HEK293T (cell line): Measurements from ENCODE around the gene SHISA9.

Experiments
- CTCF ChIA-PET: fragments of 350-600 bp; formaldehyde crosslinking; extraction: SDS; loops from one replicate; lab custom pipeline; 2021; ENCODE audit warnings: antibody characterized with exemption, inconsistent platforms; lab: Yijun Ruan, JAX
- POLR2A ChIA-PET: fragments of 350-600 bp; formaldehyde crosslinking; extraction: SDS; loops from one replicate; lab custom pipeline; 2020; ENCODE audit warnings: antibody characterized with exemption, inconsistent platforms; lab: Yijun Ruan, JAX
- DNase-seq: peaks from one replicate; pipeline ENCODE4 v3.0.0; 2012; ENCODE audit warnings: mixed read lengths; ENCODE audit errors: extremely low spot score
- ARNT ChIP-seq: fragments of 450-650 bp; IDR thresholded peaks from 2 replicates; pipeline ENCODE4 v1.6.1; 2017; ENCODE audit warnings: mild to moderate bottlenecking
- BHLHE40 ChIP-seq: fragments of 450-650 bp; IDR thresholded peaks from 2 replicates; pipeline ENCODE4 v1.6.1; 2016; ENCODE audit warnings: mild to moderate bottlenecking, moderate library complexity, borderline replicate concordance
- CTBP1 ChIP-seq: fragments of 450-650 bp; IDR thresholded peaks from 2 replicates; pipeline ENCODE4 v1.6.1; 2016; ENCODE audit warnings: borderline replicate concordance
- ELF4 ChIP-seq: fragments of 450-650 bp; IDR thresholded peaks from 2 replicates; pipeline ENCODE4 v1.6.1; 2017; ENCODE audit warnings: antibody characterized with exemption
- FOXA1 ChIP-seq: fragments of 450-650 bp; IDR thresholded peaks from 2 replicates; pipeline ENCODE4 v1.6.1; 2016; ENCODE audit warnings: mild to moderate bottlenecking
- FOXK2 ChIP-seq: fragments of 450-650 bp; IDR thresholded peaks from 2 replicates; pipeline ENCODE4 v1.6.1; 2016; ENCODE audit warnings: mild to moderate bottlenecking
- FOXM1 ChIP-seq: fragments of 450-650 bp; IDR thresholded peaks from 2 replicates; pipeline ENCODE4 v1.6.1; 2017; ENCODE audit warnings: mild to moderate bottlenecking, borderline replicate concordance
- HDGF ChIP-seq: fragments of 450-650 bp; IDR thresholded peaks from 2 replicates; pipeline ENCODE4 v1.6.1; 2017; ENCODE audit warnings: antibody characterized with exemption, borderline replicate concordance
- L3MBTL2 ChIP-seq: fragments of 450-650 bp; conservative IDR thresholded peaks from 2 replicates; pipeline ENCODE4 v1.6.1; 2016; ENCODE audit warnings: mild to moderate bottlenecking
- LEF1 ChIP-seq: fragments of 450-650 bp; IDR thresholded peaks from 2 replicates; pipeline ENCODE4 v1.6.1; 2017; ENCODE audit warnings: mild to moderate bottlenecking, borderline replicate concordance
- NFRKB ChIP-seq: fragments of 450-650 bp; IDR thresholded peaks from 2 replicates; pipeline ENCODE4 v1.6.1; 2016; ENCODE audit warnings: mild to moderate bottlenecking, moderate library complexity
- PKNOX1 ChIP-seq: fragments of 450-650 bp; IDR thresholded peaks from 2 replicates; pipeline ENCODE4 v1.6.1; 2016
- SP1 ChIP-seq: fragments of 450-650 bp; IDR thresholded peaks from 2 replicates; pipeline ENCODE4 v1.6.1; 2017
- SUZ12 ChIP-seq: fragments of 450-650 bp; IDR thresholded peaks from 2 replicates; pipeline ENCODE4 v1.6.1; 2016; ENCODE audit warnings: mild to moderate bottlenecking
- TARDBP ChIP-seq: fragments of 450-650 bp; IDR thresholded peaks from 2 replicates; pipeline ENCODE4 v1.6.1; 2016
- ZNF384 ChIP-seq: fragments of 450-650 bp; IDR thresholded peaks from 2 replicates; pipeline ENCODE4 v1.6.1; 2016

The SHISA9 gene

GRCh38 chr16:13194766-13195165 lies 293.4 kb downstream of the SHISA9 start:
- ChIA-PET CTCF (no interaction called here), POLR2A (no interaction called here)
- DNase-seq, result no peak
- TF ChIP-seq TARDBP, result no peak
- TF ChIP-seq FOXM1, result no peak
- no peak for TF ChIP-seq CTBP1
- no peak for TF ChIP-seq HDGF
- TF ChIP-seq FOXA1, result no peak
- TF ChIP-seq SP1, result no peak
- no peak for TF ChIP-seq L3MBTL2
- no peak for TF ChIP-seq ELF4
- TF ChIP-seq PKNOX1, result no peak

- POLR2A ChIA-PET, result no interaction called here
- CTCF ChIA-PET, result no interaction called here
These were observed 302.3 kb downstream of the SHISA9 start for GRCh38 chr16:13203725-13204124.

DNA sequence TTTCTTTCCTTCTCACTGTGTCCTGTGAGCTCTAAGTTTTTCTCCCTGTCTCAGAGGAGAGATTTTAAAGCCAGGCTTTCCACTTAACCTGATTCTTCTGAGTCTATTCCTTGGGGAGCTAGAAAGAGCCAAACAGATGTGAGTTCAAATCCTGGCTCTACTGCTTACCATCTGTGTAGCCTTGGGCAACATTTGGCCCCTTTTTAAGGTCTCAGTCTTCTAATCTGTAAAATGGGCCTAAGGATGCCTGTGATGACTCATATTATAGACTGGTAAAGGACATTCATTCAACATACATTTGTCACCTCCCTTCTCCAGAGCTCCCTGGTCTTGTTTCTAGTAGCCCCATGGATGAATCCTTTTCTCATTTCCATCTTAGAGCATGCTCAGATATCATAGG lies 304.0 kb downstream of the SHISA9 start:
- TF ChIP-seq HDGF, result no peak
- TF ChIP-seq ZNF384, result no peak
- no peak for TF ChIP-seq SUZ12
- TF ChIP-seq SP1, result no peak
- TF ChIP-seq FOXM1, result no peak
- no peak for TF ChIP-seq L3MBTL2
- TF ChIP-seq LEF1, result no peak
- ChIA-PET POLR2A (no interaction called here), CTCF (no interaction called here)
- no peak for DNase-seq

More at GRCh38 chr16:13203725-13204124, 302.3 kb downstream of the SHISA9 start:
- DNase-seq, result no peak
- TF ChIP-seq FOXM1 (no peak), ARNT (no peak)

DNA sequence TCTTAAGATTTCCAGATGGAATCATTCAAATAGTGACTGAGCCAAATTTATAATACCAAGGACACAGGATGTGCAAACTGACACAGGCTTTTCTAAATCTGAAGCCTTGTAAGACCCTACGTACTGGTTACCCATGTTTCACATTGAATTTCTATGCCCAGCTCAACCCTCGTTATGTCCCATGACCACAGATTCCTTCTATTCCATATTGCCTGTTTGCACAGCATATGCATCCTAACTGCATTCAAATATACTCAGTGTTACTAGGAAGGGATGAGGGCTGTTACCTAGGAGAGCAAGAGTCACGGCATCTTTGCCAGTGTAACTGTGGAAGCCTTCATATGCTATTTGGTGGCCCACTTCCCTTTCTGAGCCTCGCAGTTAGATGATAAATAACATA lies 305.2 kb downstream of the SHISA9 start:
- ChIA-PET CTCF (no interaction called here), POLR2A (no interaction called here)
- TF ChIP-seq HDGF (no peak), ELF4 (no peak), TARDBP (no peak), ARNT (no peak), SP1 (no peak), ZNF384 (no peak), FOXA1 (no peak), FOXM1 (no peak), CTBP1 (no peak), NFRKB (no peak), SUZ12 (no peak)
- no peak for DNase-seq

DNA sequence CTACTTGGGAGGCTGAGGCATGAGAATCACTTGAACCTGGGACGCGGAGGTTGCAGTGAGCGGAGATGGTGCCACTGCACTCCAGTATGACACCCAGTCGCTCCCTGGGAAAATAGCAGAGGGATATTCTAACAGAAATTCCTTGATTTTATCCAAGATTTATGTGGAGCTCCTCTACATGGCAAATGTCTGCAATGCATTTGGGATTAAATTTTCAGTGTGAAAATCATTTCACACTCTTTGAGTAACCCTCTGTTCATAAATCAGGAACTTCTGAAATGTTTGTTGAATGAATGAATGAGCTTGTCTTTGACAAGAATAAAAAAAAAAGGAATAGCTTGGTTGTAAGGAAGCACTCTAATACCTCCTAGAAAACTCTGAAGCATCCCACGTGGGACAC lies 305.8 kb downstream of the SHISA9 start:
- ChIA-PET CTCF (no interaction called here), POLR2A (no interaction called here)
- TF ChIP-seq SP1 (no peak), BHLHE40 (no peak), SUZ12 (no peak), HDGF (no peak), ARNT (no peak), LEF1 (no peak), NFRKB (no peak), ELF4 (no peak), ZNF384 (no peak), FOXK2 (no peak), CTBP1 (no peak), FOXA1 (no peak), L3MBTL2 (no peak), PKNOX1 (no peak), TARDBP (no peak), FOXM1 (no peak)
- no peak for DNase-seq

DNA sequence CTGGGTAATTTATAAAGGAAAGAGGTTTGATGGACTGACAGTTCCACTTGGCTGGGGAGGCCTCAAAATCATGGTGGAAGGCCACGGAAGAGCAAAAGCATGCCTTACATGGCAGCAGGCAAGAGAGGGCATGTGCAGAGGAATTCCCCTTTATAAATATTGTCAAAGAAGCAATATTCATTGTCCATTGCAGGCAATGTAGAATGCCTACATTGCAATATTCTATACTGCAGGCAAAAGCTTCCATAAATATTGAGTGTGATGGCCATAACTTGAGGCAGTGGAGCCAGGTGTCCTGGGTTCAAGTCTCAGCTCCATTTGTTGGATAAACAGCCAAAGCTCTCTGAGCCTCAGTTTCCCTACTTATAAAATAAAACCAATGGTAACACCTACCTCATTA lies 322.3 kb downstream of the SHISA9 start:
- DNase-seq, result no peak
- CTCF ChIA-PET, result no interaction called here
- POLR2A ChIA-PET, result no interaction called here
- TF ChIP-seq BHLHE40 (no peak), FOXM1 (no peak), SP1 (no peak), PKNOX1 (no peak), TARDBP (no peak), SUZ12 (no peak), NFRKB (no peak), ELF4 (no peak), FOXA1 (no peak), HDGF (no peak), CTBP1 (no peak), ZNF384 (no peak), FOXK2 (no peak), LEF1 (no peak), L3MBTL2 (no peak), ARNT (no peak)

GRCh38 chr16:13229039-13229438 lies 327.6 kb downstream of the SHISA9 start:
- no peak for TF ChIP-seq L3MBTL2
- TF ChIP-seq TARDBP, result no peak
- TF ChIP-seq NFRKB, result no peak
- TF ChIP-seq ELF4, result no peak
- no peak for TF ChIP-seq HDGF
- no peak for TF ChIP-seq FOXA1
- no peak for TF ChIP-seq FOXK2
- no peak for TF ChIP-seq SP1
- TF ChIP-seq BHLHE40, result no peak
- no peak for TF ChIP-seq SUZ12
- TF ChIP-seq LEF1, result no peak
- no peak for TF ChIP-seq PKNOX1
- TF ChIP-seq CTBP1, result no peak
- TF ChIP-seq ARNT, result no peak
- no peak for TF ChIP-seq ZNF384
- no peak for TF ChIP-seq FOXM1
- ChIA-PET CTCF (no interaction called here), POLR2A (no interaction called here)
- DNase-seq, result no peak
